B cell (primary cell): ENCODE measurements around the gene THNSL1. TPM values are rescaled to one million over a fixed set of nuclear protein-coding genes. Genes with fewer than 3 reads are reported as not detected.

Experiments
- ATAC-seq: fragments of 200-7000 bp; cut with Tn5 transposase; one replicate; pipeline ENCODE4 v1.10.0; 2021; ENCODE audit warnings: low read depth, mild to moderate bottlenecking, moderate number of reproducible peaks, moderate library complexity
- CTCF ChIA-PET: fragments of 350-600 bp; sonication (Branson Sonifier 250); formaldehyde crosslinking; loops from one replicate; lab custom pipeline; 2021; ENCODE audit warnings: antibody characterized with exemption, inconsistent platforms; lab: Charles Lee
- POLR2A ChIA-PET: fragments of 350-600 bp; sonication (Branson Sonifier 250); formaldehyde crosslinking; loops from one replicate; lab custom pipeline; 2021; ENCODE audit warnings: antibody characterized with exemption; lab: Charles Lee
- DNase-seq: peaks from one replicate; pipeline ENCODE4 v3.0.0; 2013
- H2AFZ ChIP-seq: 2 replicates; pipeline ENCODE4 v1.6.1; 2012; ENCODE audit warnings: mild to moderate bottlenecking, low read depth, low read length; ENCODE audit not compliant: insufficient read depth, poor library complexity, severe bottlenecking
- H3K27ac ChIP-seq, 2 donors: 1 replicate in 1 of 2; 2 replicates in 1 of 2; pipeline ENCODE4 v1.5.1; 2012 to 2013; ENCODE audit warnings: low read length in 2 of 2, mild to moderate bottlenecking in 2 of 2, moderate library complexity in 1 of 2
- H3K27me3 ChIP-seq, 4 experiments: fragments of 200-600 bp in 1 of 4; sonication (generic) in 1 of 4; replicated peaks in 1 of 4; 1 replicate in 2 of 4; 2 replicates in 2 of 4; pipeline versions ENCODE4 v1.6.1 to v1.7.0; 2013 to 2016; ENCODE audit warnings: low read length in 3 of 4, mild to moderate bottlenecking in 2 of 4, mixed read lengths in 1 of 4, moderate library complexity in 1 of 4; ENCODE audit not compliant: insufficient read depth in 4 of 4, control insufficient read depth in 3 of 4; ENCODE audit errors: control extremely low read depth in 1 of 4
- H3K36me3 ChIP-seq, 2 experiments: replicated peaks in 1 of 2; 1 replicate in 1 of 2; 2 replicates in 1 of 2; pipeline versions ENCODE4 v1.6.1 to v1.7.1; 2013; ENCODE audit warnings: low read length in 1 of 2; ENCODE audit not compliant: insufficient read depth in 2 of 2, control insufficient read depth in 1 of 2; ENCODE audit errors: control extremely low read depth in 1 of 2, extremely low read depth in 1 of 2
- H3K4me1 ChIP-seq, 2 donors: fragments of 200-600 bp in 1 of 2; sonication (generic) in 1 of 2; 1 replicate in 1 of 2; 2 replicates in 1 of 2; pipeline versions ENCODE4 v1.5.1 to v1.6.1; 2013 to 2017; ENCODE audit warnings: low read length in 2 of 2; ENCODE audit not compliant: control insufficient read depth in 2 of 2, insufficient read depth in 2 of 2
- H3K4me2 ChIP-seq: replicated peaks from 2 replicates; pipeline ENCODE3; 2012; ENCODE audit warnings: mild to moderate bottlenecking, low read depth, low read length; ENCODE audit not compliant: poor library complexity, severe bottlenecking
- H3K4me3 ChIP-seq, 5 experiments: fragments of 200-600 bp in 1 of 5; sonication (generic) in 1 of 5; 1 replicate in 3 of 5; 2 replicates in 2 of 5; pipeline versions ENCODE4 v1.5.1 to v1.7.0; 2011 to 2016; ENCODE audit warnings: low read length in 4 of 5, mild to moderate bottlenecking in 4 of 5, low read depth in 2 of 5, control low read depth in 1 of 5, moderate library complexity in 1 of 5; ENCODE audit not compliant: insufficient read depth in 1 of 5; ENCODE audit errors: control extremely low read depth in 1 of 5, extremely low read depth in 1 of 5
- H3K79me2 ChIP-seq: fragments of 200-600 bp; sonication (generic); one replicate; pipeline ENCODE4 v1.6.0; 2016; ENCODE audit warnings: low read length; ENCODE audit not compliant: control insufficient read depth, insufficient read depth
- H3K9ac ChIP-seq: fragments of 200-600 bp; sonication (generic); 2 replicates; pipeline ENCODE4 v1.6.1; 2017; ENCODE audit warnings: mild to moderate bottlenecking, low read length, moderate library complexity
- H3K9me3 ChIP-seq, 3 donors: one replicate each; pipeline versions ENCODE4 v1.6.1 to v1.7.1; 2013; ENCODE audit warnings: low read length in 2 of 3; ENCODE audit not compliant: control insufficient read depth in 2 of 3, insufficient read depth in 1 of 3; ENCODE audit errors: control extremely low read depth in 1 of 3
- H4K20me1 ChIP-seq: 2 replicates; pipeline ENCODE4 v1.6.0; 2012; ENCODE audit warnings: mild to moderate bottlenecking, low read length; ENCODE audit not compliant: insufficient read depth, control insufficient read depth, poor library complexity, severe bottlenecking
- H3K27ac Mint-ChIP-seq: one replicate; pipeline ENCODE4 v1.8.0; 2021; ENCODE audit warnings: mixed read lengths
- H3K27me3 Mint-ChIP-seq: one replicate; pipeline ENCODE4 v1.8.0; 2021; ENCODE audit warnings: mixed read lengths
- H3K4me1 Mint-ChIP-seq: one replicate; pipeline ENCODE4 v1.8.0; 2021; ENCODE audit warnings: mixed read lengths
- H3K4me3 Mint-ChIP-seq: one replicate; pipeline ENCODE4 v1.8.0; 2021; ENCODE audit warnings: mixed read lengths
- H3K9me3 Mint-ChIP-seq: one replicate; pipeline ENCODE4 v1.8.0; 2022; ENCODE audit warnings: mixed read lengths; ENCODE audit not compliant: insufficient read depth
- EZH2 ChIP-seq: IDR thresholded peaks from 2 replicates; pipeline ENCODE4 v1.6.1; 2012; ENCODE audit warnings: borderline replicate concordance, low read depth, mild to moderate bottlenecking, moderate library complexity, low read length; ENCODE audit not compliant: insufficient read depth, poor library complexity, severe bottlenecking
- WGBS: methylation state at CpG from one replicate; pipeline ENCODE4 v1.1.5; 2013; ENCODE audit warnings: missing lambda C conversion rate; ENCODE audit not compliant: insufficient coverage; 5-methylcytosine and 5-hydroxymethylcytosine counted together
- intact Hi-C: fragments of 100-400 bp; cut with micrococcal nuclease; formaldehyde crosslinking; loops from one replicate; pipeline ENCODE4 v1.10.0; 2022
- polyA plus RNA-seq: library from polyadenylated mRNA; depleted of rRNA; stranded (reverse); fragments of >200 nt; gene quantifications from 2 replicates; pipeline ENCODE4 v1.2.3, GENCODE V29; 2012
- total RNA-seq, 2 donors: library from RNA; stranded (reverse); fragments of 120-200 nt in 1 of 2; gene quantifications; 1 replicate in 1 of 2; 2 replicates in 1 of 2; pipeline versions ENCODE4 v1.2.3 to v1.2.4, GENCODE V29; 2013 to 2022
- TF ChIP-seq, protein P1 (sequence below): fragments of 200-600 bp; IDR thresholded peaks from one replicate; pipeline ENCODE4 v1.8.0; 2022; ENCODE audit warnings: antibody characterized with exemption, mild to moderate bottlenecking

The THNSL1 gene
- total and polyA plus RNA-seq, 2 donors (not counting 1 experiment from before 2014, with no cell fraction given), result 0.72 to 4.3 TPM

DNA sequence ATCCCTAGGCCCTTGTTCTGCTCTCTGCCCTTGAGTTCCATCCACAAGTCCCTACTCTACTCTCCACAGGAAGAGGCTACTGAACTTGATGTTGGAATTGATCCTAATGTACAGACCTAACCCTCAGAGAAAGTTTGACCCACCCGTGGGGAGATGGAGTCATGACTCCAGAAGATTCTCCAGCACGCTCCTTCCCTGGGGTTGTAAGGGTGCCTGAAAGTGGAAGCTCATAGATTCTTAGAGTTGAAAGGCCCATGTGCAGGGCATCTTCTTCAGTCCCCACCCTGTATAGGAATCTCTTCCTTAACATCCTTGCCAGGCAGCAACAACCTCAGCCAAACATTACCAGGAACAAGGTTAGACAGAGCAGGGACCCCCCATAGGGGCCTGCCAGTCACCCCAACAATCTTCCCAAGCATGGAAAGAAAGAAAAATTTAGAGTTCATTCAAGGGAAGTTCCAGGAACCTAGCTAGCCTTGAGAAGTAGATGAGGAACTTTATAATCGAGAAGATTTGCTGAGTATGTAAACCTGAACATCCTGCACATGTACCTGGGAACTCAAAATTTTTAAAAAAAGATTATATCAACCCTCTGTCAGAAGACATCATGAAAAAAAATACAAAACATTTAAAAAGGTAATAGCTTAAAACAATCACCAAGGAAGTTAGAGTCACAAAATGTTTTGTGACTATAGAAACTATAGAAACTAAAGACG is 49.5 kb downstream of the THNSL1 start:
- no peak overlapping the region for H3K4me2 ChIP-seq
- intact Hi-C loops, result no loop called here
- ATAC-seq (no peak), DNase-seq (no peak)
- no peak overlapping the region for H2AFZ ChIP-seq
- WGBS, result 80% methylated on average over 2 of the region's 4 CpGs
- H3K9me3 ChIP-seq, result peaks cover 0 to 3% (median 0%) of the 10 kb centered on the region in 3 donors
- no peaks in the 10 kb centered on the region for H3K4me1 Mint-ChIP-seq
- no peak overlapping the region for H3K4me3 ChIP-seq
- H3K27me3 ChIP-seq, result peaks cover 0 to 6% (median 2%) of the 10 kb centered on the region in 4 experiments
- peaks cover 33% of the 10 kb centered on the region for H3K27me3 Mint-ChIP-seq
- no peak overlapping the region for H3K27ac ChIP-seq
- H3K36me3 ChIP-seq, result no peaks in the 10 kb centered on the region
- no peaks in the 10 kb centered on the region for H4K20me1 ChIP-seq
- no peak for TF ChIP-seq EZH2
- TF ChIP-seq, protein P1, sequence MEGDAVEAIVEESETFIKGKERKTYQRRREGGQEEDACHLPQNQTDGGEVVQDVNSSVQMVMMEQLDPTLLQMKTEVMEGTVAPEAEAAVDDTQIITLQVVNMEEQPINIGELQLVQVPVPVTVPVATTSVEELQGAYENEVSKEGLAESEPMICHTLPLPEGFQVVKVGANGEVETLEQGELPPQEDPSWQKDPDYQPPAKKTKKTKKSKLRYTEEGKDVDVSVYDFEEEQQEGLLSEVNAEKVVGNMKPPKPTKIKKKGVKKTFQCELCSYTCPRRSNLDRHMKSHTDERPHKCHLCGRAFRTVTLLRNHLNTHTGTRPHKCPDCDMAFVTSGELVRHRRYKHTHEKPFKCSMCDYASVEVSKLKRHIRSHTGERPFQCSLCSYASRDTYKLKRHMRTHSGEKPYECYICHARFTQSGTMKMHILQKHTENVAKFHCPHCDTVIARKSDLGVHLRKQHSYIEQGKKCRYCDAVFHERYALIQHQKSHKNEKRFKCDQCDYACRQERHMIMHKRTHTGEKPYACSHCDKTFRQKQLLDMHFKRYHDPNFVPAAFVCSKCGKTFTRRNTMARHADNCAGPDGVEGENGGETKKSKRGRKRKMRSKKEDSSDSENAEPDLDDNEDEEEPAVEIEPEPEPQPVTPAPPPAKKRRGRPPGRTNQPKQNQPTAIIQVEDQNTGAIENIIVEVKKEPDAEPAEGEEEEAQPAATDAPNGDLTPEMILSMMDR, result no peak
- CTCF ChIA-PET, result interaction anchor here (1.1 kb wide), 1 partner anchor 356 kb away, joined by 3 read pairs; no protein-coding TSS in a partner anchor
- no peaks in the 10 kb centered on the region for H3K9me3 Mint-ChIP-seq
- no peaks in the 10 kb centered on the region for H3K4me1 ChIP-seq
- H3K4me3 Mint-ChIP-seq, result no peak overlapping the region
- POLR2A ChIA-PET, result no interaction called here
- no peaks in the 10 kb centered on the region for H3K79me2 ChIP-seq
- H3K27ac Mint-ChIP-seq, result no peak overlapping the region
- H3K9ac ChIP-seq, result no peak overlapping the region
